BE2C (cell line): Measurements from ENCODE around the gene BTBD19. TPM values are rescaled to one million over a fixed set of nuclear protein-coding genes. Genes with fewer than 3 reads are reported as not detected.
"Not testable (repeated sequence)": the region's sequence is repeated elsewhere in the genome, so short reads cannot be mapped to it uniquely, and the experiment has no call there.

Experiments
- DNase-seq: peaks from one replicate; pipeline ENCODE4 v3.0.0-alpha.2; 2020
- H3K27me3 ChIP-seq: fragments of 250-450 bp; sonication (Bioruptor Pico); 2 replicates; pipeline ENCODE4 v1.5.1; 2020; ENCODE audit warnings: mild to moderate bottlenecking
- H3K36me3 ChIP-seq: fragments of 250-450 bp; sonication (Bioruptor Pico); 2 replicates; pipeline ENCODE4 v1.5.1; 2020; ENCODE audit warnings: mild to moderate bottlenecking
- H3K4me1 ChIP-seq: fragments of 250-450 bp; sonication (Bioruptor Pico); 2 replicates; pipeline ENCODE4 v1.5.1; 2020
- H3K4me3 ChIP-seq: 2 replicates; pipeline ENCODE4 v1.5.1; 2011; ENCODE audit warnings: low read depth, low read length
- H3K9me3 ChIP-seq: fragments of 250-450 bp; sonication (Bioruptor Pico); 2 replicates; pipeline ENCODE4 v1.5.1; 2020
- CTCF ChIP-seq: IDR thresholded peaks from 2 replicates; pipeline ENCODE4 v1.5.1; 2012; ENCODE audit warnings: mild to moderate bottlenecking, low read depth, low read length
- polyA plus RNA-seq: library from polyadenylated mRNA; unstranded; fragments of >200 nt; gene quantifications from one replicate; pipeline ENCODE4 v1.2.1, GENCODE V29; 2012; ENCODE audit warnings: low read depth, missing spikeins; ENCODE audit not compliant: insufficient read length, insufficient read depth

Gene BTBD19
- polyA plus RNA-seq: 3.3 TPM

- H3K9me3 ChIP-seq: no peaks in the 10 kb centered on the region
- TF ChIP-seq CTCF: no peak
- H3K27me3 ChIP-seq: no peaks in the 10 kb centered on the region
- H3K36me3 ChIP-seq: no peaks in the 10 kb centered on the region
- H3K4me3 ChIP-seq: 0 out of 2 replicates have a peak within 1 kb of the TSS, but pooled peaks have one; percentile 8
- peaks cover 20% of the 10 kb centered on the region for H3K4me1 ChIP-seq
- DNase-seq: peak; percentile 73
Measured at GRCh38 chr1:44808063-44808937, at the start of gene BTBD19. BTBD19 (plus strand) TSS chr1:44808523; CDS start chr1:44808821, 298 bp downstream.

- Histone ChIP-seq H3K4me1 (no peaks in the 10 kb centered on the region), H3K27me3 (no peaks in the 10 kb centered on the region), H3K9me3 (no peaks in the 10 kb centered on the region), H3K36me3 (peaks cover 37% of the 10 kb centered on the region), H3K4me3 (no peak overlapping the region)
- TF ChIP-seq CTCF: no peak
- no peak for DNase-seq
Measured at GRCh38 chr1:44759077-44759476, 49.2 kb upstream of the BTBD19 start.

- TF ChIP-seq CTCF: no peak
- Histone ChIP-seq H3K4me1 (no peaks in the 10 kb centered on the region), H3K27me3 (no peaks in the 10 kb centered on the region), H3K36me3 (peaks cover 27% of the 10 kb centered on the region), H3K9me3 (no peaks in the 10 kb centered on the region), H3K4me3 (no peak overlapping the region)
- DNase-seq: no peak
Measured at GRCh38 chr1:44760876-44761275, 47.4 kb upstream of the BTBD19 start.

- H3K4me3 ChIP-seq, H3K27me3 ChIP-seq: not testable (repeated sequence)
- H3K36me3 ChIP-seq: peaks cover 12% of the 10 kb centered on the region
Measured at GRCh38 chr1:44766421-44766820, 41.9 kb upstream of the BTBD19 start.

GRCh38 chr1:44775078-44775929 is 33.0 kb upstream of the BTBD19 start, which contains the start of gene RPS8:
RPS8 (plus strand) TSS chr1:44775540; CDS start chr1:44775597, 57 bp downstream.
- no peaks in the 10 kb centered on the region for H3K4me1 ChIP-seq
- peaks cover 44% of the 10 kb centered on the region for H3K36me3 ChIP-seq
- no peak for TF ChIP-seq CTCF
- no peaks in the 10 kb centered on the region for H3K9me3 ChIP-seq
- H3K27me3 ChIP-seq: no peaks in the 10 kb centered on the region
- H3K4me3 ChIP-seq: peak within 1 kb of the TSS; percentile 89
- DNase-seq: peak; percentile 85

More at GRCh38 chr1:44766421-44766820, 41.9 kb upstream of the BTBD19 start:
- not testable (repeated sequence) for H3K9me3 ChIP-seq, H3K4me1 ChIP-seq, DNase-seq

GRCh38 chr1:44775930-44776729 is 32.2 kb upstream of the BTBD19 start:
- DNase-seq: no peak
- TF ChIP-seq CTCF: no peak
- no peaks in the 10 kb centered on the region for H3K27me3 ChIP-seq
- H3K36me3 ChIP-seq: peaks cover 45% of the 10 kb centered on the region
- H3K9me3 ChIP-seq: no peaks in the 10 kb centered on the region
- no peaks in the 10 kb centered on the region for H3K4me1 ChIP-seq
- H3K4me3 ChIP-seq: peak overlapping the region; percentile 89
